Astrocyte of the spinal cord (primary cell): ENCODE measurements around the gene LARP1.

Experiments used
- DNase-seq: peaks from one replicate; pipeline ENCODE4 v3.0.0; 2011; ENCODE audit warnings: low read depth, low spot score
- H3K4me3 ChIP-seq: 2 replicates; pipeline ENCODE4 v1.5.1; 2011; ENCODE audit warnings: low read depth, mild to moderate bottlenecking, low read length, moderate library complexity
- in situ Hi-C: cut with HindIII; loops from 2 replicates; pipeline ENCODE4 v1.10.0; 2017; ENCODE audit warnings: low sequenced_read_pairs
- TF ChIP-seq, protein P1 (sequence below): IDR thresholded peaks from 2 replicates; pipeline ENCODE4 v1.5.1; 2012; ENCODE audit warnings: low read depth, mild to moderate bottlenecking, low read length, inconsistent platforms

Gene LARP1

DNA sequence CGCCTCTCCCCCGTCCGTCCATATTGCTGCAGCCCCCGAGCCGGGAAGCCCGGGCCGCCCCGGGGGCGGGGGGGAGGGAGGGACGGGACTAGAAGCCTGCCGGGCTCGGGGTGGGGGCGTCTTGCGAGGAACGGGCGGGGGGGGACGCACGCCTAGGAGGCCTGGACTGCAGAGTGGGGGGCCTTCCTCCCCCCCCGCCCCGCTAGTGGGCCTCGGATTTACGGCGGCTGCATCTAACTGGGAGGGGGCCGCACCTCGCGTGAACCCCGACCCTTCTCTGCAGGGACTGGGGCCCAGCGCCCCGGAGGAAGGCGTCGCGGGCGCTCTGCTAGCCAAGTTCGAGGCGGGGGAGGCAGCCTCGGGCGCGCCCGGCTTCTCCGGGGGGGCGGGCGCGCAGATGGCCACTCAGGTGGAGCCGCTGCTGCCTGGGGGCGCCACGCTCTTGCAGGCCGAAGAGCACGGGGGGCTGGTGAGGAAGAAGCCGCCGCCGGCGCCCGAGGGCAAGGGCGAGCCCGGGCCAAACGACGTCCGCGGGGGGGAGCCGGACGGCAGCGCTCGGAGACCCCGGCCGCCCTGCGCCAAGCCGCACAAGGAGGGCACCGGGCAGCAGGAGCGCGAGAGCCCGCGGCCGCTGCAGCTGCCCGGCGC is at the start of gene LARP1:
Gene LARP1, plus strand, starts transcription at position 17 of the 648 bp plus-strand sequence. Its CDS starts 381 bp downstream, at position 398.
- in situ Hi-C loops: no loop called here
- TF ChIP-seq, protein P1, sequence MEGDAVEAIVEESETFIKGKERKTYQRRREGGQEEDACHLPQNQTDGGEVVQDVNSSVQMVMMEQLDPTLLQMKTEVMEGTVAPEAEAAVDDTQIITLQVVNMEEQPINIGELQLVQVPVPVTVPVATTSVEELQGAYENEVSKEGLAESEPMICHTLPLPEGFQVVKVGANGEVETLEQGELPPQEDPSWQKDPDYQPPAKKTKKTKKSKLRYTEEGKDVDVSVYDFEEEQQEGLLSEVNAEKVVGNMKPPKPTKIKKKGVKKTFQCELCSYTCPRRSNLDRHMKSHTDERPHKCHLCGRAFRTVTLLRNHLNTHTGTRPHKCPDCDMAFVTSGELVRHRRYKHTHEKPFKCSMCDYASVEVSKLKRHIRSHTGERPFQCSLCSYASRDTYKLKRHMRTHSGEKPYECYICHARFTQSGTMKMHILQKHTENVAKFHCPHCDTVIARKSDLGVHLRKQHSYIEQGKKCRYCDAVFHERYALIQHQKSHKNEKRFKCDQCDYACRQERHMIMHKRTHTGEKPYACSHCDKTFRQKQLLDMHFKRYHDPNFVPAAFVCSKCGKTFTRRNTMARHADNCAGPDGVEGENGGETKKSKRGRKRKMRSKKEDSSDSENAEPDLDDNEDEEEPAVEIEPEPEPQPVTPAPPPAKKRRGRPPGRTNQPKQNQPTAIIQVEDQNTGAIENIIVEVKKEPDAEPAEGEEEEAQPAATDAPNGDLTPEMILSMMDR: no peak
- no peak for DNase-seq
- H3K4me3 ChIP-seq: peak within 1 kb of the TSS; percentile 92

DNA sequence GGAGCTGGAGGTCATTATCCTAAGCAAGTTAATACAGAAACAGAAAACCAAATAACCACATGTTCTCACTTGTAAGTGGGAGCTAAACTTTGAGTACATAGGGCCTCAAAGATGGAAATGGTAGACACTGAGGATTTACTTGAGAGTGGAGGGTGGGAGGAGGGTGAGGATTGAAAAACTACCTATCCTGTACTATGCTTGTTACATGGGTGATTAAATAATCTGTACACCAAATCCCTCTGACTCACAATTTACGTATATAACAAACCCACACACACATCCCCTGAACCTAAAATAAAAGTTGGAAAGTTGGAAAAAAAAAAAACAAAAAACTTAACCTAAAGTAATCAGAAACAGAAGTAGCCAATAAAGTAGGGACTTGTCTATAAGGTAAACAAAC is 48.8 kb upstream of the LARP1 start:
- in situ Hi-C loops: no loop called here
- no peak overlapping the region for H3K4me3 ChIP-seq
- DNase-seq: no peak
- TF ChIP-seq, protein P1: no peak

DNA sequence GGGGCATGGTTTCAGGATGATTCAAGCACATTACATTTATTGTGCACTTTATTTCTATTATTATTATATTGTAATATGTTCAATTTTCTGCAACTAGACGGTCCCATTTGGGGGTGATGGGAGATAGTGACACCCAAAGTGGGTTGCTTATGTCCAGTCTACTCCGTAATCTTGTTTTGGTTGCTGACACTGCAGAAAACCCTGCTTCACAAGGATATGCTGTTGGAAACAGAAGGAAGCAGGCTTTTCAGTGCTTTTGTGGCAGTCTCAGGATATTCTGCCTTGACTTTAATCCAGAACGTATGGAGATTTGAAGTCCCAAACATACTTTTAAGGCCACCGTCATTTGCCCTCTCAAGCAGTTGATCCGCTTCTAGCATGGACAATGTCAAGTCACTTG is 47.5 kb upstream of the LARP1 start:
- TF ChIP-seq, protein P1: no peak
- H3K4me3 ChIP-seq: no peak overlapping the region
- in situ Hi-C loops: no loop called here
- no peak for DNase-seq

DNA sequence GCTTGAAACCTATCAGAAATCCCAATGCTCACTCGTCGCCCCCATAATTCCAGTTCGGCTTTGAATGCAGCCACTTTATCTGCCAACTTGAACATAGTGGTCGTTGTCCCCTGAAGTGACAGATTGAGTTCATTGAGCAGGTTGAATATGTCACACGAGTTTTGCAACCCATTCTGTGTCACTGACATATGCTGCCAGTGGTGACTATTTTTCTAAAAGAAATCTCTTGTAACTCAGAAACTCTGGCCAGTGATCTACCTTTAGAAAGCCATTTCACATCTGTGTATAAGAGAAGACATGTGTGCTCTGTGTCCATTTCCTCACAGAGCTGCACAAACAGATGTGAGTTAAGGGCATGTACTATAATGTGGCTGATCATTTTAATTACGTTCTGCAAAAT is 47.0 kb upstream of the LARP1 start:
- in situ Hi-C loops: no loop called here
- no peak overlapping the region for H3K4me3 ChIP-seq
- TF ChIP-seq, protein P1: no peak
- no peak for DNase-seq

DNA sequence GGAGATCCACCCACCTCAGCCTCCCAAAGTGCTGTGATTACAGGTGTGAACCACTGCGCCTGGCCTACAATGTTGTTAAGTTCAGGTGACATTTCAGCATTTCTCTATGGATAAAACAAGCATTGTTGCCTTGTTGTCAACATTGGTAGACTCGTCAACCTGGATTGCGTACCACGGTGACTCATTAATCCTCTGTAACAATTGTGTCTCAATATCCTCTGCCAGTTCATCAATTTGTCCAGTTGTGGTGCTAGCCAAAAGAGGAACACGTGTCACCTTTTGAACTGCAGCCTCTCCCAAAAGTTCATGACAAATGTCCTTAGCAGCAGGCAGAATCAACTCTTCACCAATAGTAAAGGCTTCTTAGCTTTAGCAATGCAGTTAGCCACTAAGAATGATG is 46.3 kb upstream of the LARP1 start:
- no peak overlapping the region for H3K4me3 ChIP-seq
- TF ChIP-seq, protein P1: no peak
- in situ Hi-C loops: no loop called here
- no peak for DNase-seq

DNA sequence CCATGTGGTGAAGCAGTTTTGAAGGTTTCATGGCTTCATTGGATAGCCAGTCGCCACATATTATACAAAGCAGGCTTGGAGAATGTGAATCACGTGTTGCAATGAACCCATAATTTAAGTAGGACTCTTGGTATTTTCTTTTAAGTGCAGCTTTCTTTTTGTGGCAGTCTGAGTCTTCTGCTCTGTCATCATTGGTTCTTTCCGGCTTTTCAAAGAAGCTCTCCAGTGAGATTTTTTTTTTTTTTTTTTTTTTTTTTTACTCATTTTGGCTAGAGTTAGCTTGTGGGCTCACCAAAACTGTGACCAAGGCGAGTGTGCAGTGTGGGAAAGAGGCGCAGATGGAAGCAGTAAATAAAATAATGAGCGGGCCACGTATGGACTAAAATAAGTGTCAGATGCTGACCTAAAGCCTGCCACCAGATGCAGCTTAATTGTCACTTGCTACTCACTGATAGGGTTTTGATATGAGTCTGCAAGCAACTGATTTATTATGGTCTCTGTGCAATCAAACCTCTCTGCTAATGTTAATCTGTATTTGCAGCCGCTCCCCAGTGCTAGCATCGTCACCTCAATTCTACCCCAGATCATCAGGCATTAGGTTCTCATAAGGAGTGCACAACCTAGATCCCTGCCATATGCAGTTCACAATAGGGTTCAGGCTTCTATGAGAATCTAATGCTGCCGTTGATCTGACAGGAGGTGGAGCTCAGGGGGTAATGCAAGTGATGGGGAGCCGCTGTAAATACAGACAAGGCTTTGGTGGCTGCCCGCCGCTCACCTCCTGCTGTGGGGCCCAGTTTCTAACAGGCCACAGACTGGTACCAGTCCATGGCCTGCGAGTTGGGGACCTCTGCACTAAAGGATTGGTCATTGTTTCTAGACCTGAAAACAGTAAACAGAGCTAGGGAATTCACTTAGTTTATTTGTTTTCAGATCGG is 45.5 kb upstream of the LARP1 start:
- TF ChIP-seq, protein P1: no peak
- DNase-seq: no peak
- no peak overlapping the region for H3K4me3 ChIP-seq
- in situ Hi-C loops: no loop called here
